Ovary (tissue), 3 donors: Measurements from ENCODE around the gene LMX1B.

Experiments used
- CTCF ChIP-seq, 3 donors: fragments of 450-650 bp in 2 of 3; fragments of 200-600 bp in 1 of 3; IDR thresholded peaks; one replicate each; pipeline versions ENCODE4 v1.5.1 to v1.8.0; 2016 to 2022; ENCODE audit warnings: antibody characterized with exemption in 3 of 3, mild to moderate bottlenecking in 1 of 3
- EP300 ChIP-seq: sonication (generic); formaldehyde crosslinking; IDR thresholded peaks from one replicate; pipeline ENCODE4 v1.6.1; 2017; ENCODE audit warnings: antibody characterized with exemption
- POLR2A ChIP-seq: fragments of 450-650 bp; IDR thresholded peaks from one replicate; pipeline ENCODE4 v1.6.1; 2017; ENCODE audit warnings: antibody characterized with exemption, mild to moderate bottlenecking, moderate library complexity
- donor health status: DM: no; HTN: no; CAD: no.

- TF ChIP-seq CTCF (IDR thresholded peaks at IDR 0.05) = no peak
- TF ChIP-seq POLR2A = no peak
- no peak for TF ChIP-seq EP300
Observed at GRCh38 chr9:126715382-126715781, 101.7 kb downstream of the LMX1B start.
